ENCODE measurements around the gene KLHL14. TPM values are rescaled to one million over a fixed set of nuclear protein-coding genes. Genes with fewer than 3 reads are reported as not detected.

The KLHL14 gene
- total RNA-seq, 1 experiment from 2014 or later, result not detected

- H3K36me3 ChIP-seq, result no peaks in the 10 kb centered on the region
Measured at GRCh38 chr18:32629981-32630700, 142.7 kb downstream of the KLHL14 start.

DNA sequence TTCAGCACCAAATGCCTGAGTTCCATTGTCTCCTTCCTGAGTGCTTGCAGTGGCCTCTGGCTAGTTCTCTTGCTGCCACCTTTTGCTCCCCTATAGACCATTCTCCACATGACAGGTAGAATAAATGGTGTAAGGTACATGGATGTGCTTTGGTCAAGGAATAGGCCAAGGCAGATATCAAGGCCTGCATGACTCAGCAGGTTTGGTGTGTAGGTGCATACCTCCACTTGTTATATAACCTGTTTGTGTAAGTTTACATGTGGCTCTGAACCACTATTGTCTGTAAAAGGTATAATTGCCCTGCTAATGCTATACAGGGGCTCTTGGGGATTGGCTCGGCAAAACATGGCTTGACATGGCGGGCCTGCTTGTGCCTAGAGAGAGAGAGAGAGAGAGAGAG lies 143.5 kb downstream of the KLHL14 start:
- H3K4me3 ChIP-seq, result no peak overlapping the region
- H3K27me3 ChIP-seq, result no peaks in the 10 kb centered on the region
- no peaks in the 10 kb centered on the region for H3K9me3 ChIP-seq
- no peak for DNase-seq
- H3K36me3 ChIP-seq, result no peaks in the 10 kb centered on the region

More at GRCh38 chr18:32629981-32630700, 142.7 kb downstream of the KLHL14 start:
- Histone ChIP-seq H3K4me3 (no peak overlapping the region), H3K27me3 (no peaks in the 10 kb centered on the region), H3K9me3 (no peaks in the 10 kb centered on the region)
- no peak for DNase-seq

- Histone ChIP-seq H3K9me3 (no peaks in the 10 kb centered on the region), H3K36me3 (no peaks in the 10 kb centered on the region), H3K4me3 (no peak overlapping the region), H3K27me3 (no peaks in the 10 kb centered on the region)
- no peak for DNase-seq
Measured at GRCh38 chr18:32624182-32624723, 148.6 kb downstream of the KLHL14 start.

DNA sequence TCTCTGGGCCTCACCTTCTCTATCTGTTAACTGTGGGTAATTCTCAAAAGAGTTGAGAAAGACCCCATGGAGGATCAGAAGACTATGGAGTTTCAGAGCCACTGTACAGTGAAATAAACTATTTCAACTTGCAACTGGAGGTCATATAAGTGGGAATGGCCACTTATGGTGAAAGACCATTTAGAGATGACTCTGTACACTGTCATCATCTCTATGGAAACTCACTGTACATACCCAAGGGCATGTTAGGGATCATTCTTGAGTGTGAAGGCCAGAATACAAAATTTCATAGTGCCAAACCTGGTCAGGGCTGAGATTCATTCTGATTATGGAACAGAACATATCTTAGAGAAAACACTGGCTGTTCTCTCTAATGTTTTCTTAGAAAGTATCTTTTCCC lies 149.3 kb downstream of the KLHL14 start:
- no peaks in the 10 kb centered on the region for H3K36me3 ChIP-seq
- no peaks in the 10 kb centered on the region for H3K27me3 ChIP-seq
- DNase-seq, result no peak
- H3K4me3 ChIP-seq, result no peak overlapping the region
- no peaks in the 10 kb centered on the region for H3K9me3 ChIP-seq
